Jurkat, Clone E6-1 (cell line): ENCODE results near the gene CXCL16.
"Not testable (repeated sequence)": the region's sequence is repeated elsewhere in the genome, so short reads cannot be mapped to it uniquely, and the experiment has no call there.

Experiments used
- DNase-seq: peaks from one replicate; pipeline ENCODE4 v3.0.0-alpha.2; 2011; ENCODE audit warnings: low read depth, low spot score
- H3K4me3 ChIP-seq: 2 replicates; pipeline ENCODE4 v1.5.1; 2011; ENCODE audit warnings: mild to moderate bottlenecking, low read length, control low read depth, moderate library complexity

CXCL16 gene

GRCh38 chr17:4728124-4728523, 11.6 kb downstream of the CXCL16 start:
- no peak for DNase-seq
- H3K4me3 ChIP-seq: no peak overlapping the region

GRCh38 chr17:4725646-4726310, 13.9 kb downstream of the CXCL16 start:
- no peak overlapping the region for H3K4me3 ChIP-seq
- DNase-seq: no peak

GRCh38 chr17:4724650-4725049, 15.1 kb downstream of the CXCL16 start:
- no peak for DNase-seq
- H3K4me3 ChIP-seq: no peak overlapping the region

GRCh38 chr17:4722678-4723240, 17.0 kb downstream of the CXCL16 start:
- no peak for DNase-seq
- no peak overlapping the region for H3K4me3 ChIP-seq

GRCh38 chr17:4721203-4722135, 18.3 kb downstream of the CXCL16 start:
- DNase-seq: no peak
- no peak overlapping the region for H3K4me3 ChIP-seq

GRCh38 chr17:4720787-4721186, 18.9 kb downstream of the CXCL16 start:
- DNase-seq: no peak

GRCh38 chr17:4719684-4720221, 20.0 kb downstream of the CXCL16 start:
- no peak for DNase-seq
- no peak overlapping the region for H3K4me3 ChIP-seq

More at GRCh38 chr17:4720787-4721186, 18.9 kb downstream of the CXCL16 start:
- H3K4me3 ChIP-seq: no peak overlapping the region

GRCh38 chr17:4719146-4719545, 20.6 kb downstream of the CXCL16 start:
- DNase-seq: no peak
- no peak overlapping the region for H3K4me3 ChIP-seq

- no peak overlapping the region for H3K4me3 ChIP-seq
- no peak for DNase-seq
Measured at GRCh38 chr17:4718276-4718675, 21.5 kb downstream of the CXCL16 start.

GRCh38 chr17:4717791-4718190, 21.9 kb downstream of the CXCL16 start:
- H3K4me3 ChIP-seq: no peak overlapping the region
- DNase-seq: no peak

- no peak for DNase-seq
- H3K4me3 ChIP-seq: no peak overlapping the region
Measured at GRCh38 chr17:4716081-4716480, 23.6 kb downstream of the CXCL16 start.

- DNase-seq: peak; percentile 85
- H3K4me3 ChIP-seq: peak overlapping the region; percentile 54
Measured at GRCh38 chr17:4715063-4715744, 24.5 kb downstream of the CXCL16 start.

- DNase-seq: not testable (repeated sequence)
- peak overlapping the region; percentile 54 for H3K4me3 ChIP-seq
Measured at GRCh38 chr17:4714340-4715062, 25.2 kb downstream of the CXCL16 start.

- H3K4me3 ChIP-seq: no peak overlapping the region
- no peak for DNase-seq
Measured at GRCh38 chr17:4712526-4712925, 27.2 kb downstream of the CXCL16 start.

GRCh38 chr17:4711661-4712181, 28.0 kb downstream of the CXCL16 start:
- peak overlapping the region; percentile 85 for H3K4me3 ChIP-seq

GRCh38 chr17:4710693-4711634, 28.8 kb downstream of the CXCL16 start:
- peak overlapping the region; percentile 85 for H3K4me3 ChIP-seq
- DNase-seq: no peak

More at GRCh38 chr17:4711661-4712181, 28.0 kb downstream of the CXCL16 start:
- DNase-seq: no peak
